CD14-positive monocyte (primary cell): ENCODE results near the gene STAC3. TPM values are rescaled to one million over a fixed set of nuclear protein-coding genes. Genes with fewer than 3 reads are reported as not detected.

Experiments used
- DNase-seq, 3 donors: peaks; one replicate each; pipeline ENCODE4 v3.0.0-alpha.2; 2011 to 2022
- H2AFZ ChIP-seq: 2 replicates; pipeline ENCODE4 v1.6.0; 2012; ENCODE audit warnings: mild to moderate bottlenecking, low read depth, low read length, inconsistent platforms; ENCODE audit not compliant: insufficient read depth, poor library complexity, severe bottlenecking
- H3K27ac ChIP-seq, 2 donors: 1 replicate in 1 of 2; 2 replicates in 1 of 2; pipeline ENCODE4 v1.5.1; 2012 to 2013; ENCODE audit warnings: low read length in 2 of 2, control low read depth in 1 of 2, inconsistent platforms in 1 of 2, low read depth in 1 of 2, mild to moderate bottlenecking in 1 of 2
- H3K27me3 ChIP-seq, 2 donors: one replicate each; pipeline versions ENCODE4 v1.6.0 to v1.6.1; 2011 to 2013; ENCODE audit warnings: low read length in 2 of 2; ENCODE audit not compliant: control insufficient read depth in 2 of 2, insufficient read depth in 2 of 2
- H3K36me3 ChIP-seq, 2 donors: replicated peaks in 1 of 2; 1 replicate in 1 of 2; 2 replicates in 1 of 2; pipeline versions ENCODE4 v1.5.1 to v1.6.1; 2012 to 2013; ENCODE audit warnings: low read length in 2 of 2, control low read depth in 1 of 2, inconsistent platforms in 1 of 2, mild to moderate bottlenecking in 1 of 2; ENCODE audit not compliant: insufficient read depth in 2 of 2, control insufficient read depth in 1 of 2
- H3K4me1 ChIP-seq, 2 donors: 1 replicate in 1 of 2; 2 replicates in 1 of 2; pipeline versions ENCODE4 v1.5.1 to v1.6.1; 2012 to 2013; ENCODE audit warnings: low read length in 2 of 2, control low read depth in 1 of 2, inconsistent platforms in 1 of 2, mild to moderate bottlenecking in 1 of 2, moderate library complexity in 1 of 2; ENCODE audit not compliant: insufficient read depth in 2 of 2, control insufficient read depth in 1 of 2
- H3K4me2 ChIP-seq: replicated peaks from 2 replicates; pipeline ENCODE3; 2012; ENCODE audit warnings: low read length, moderate library complexity, mild to moderate bottlenecking; ENCODE audit not compliant: poor library complexity, severe bottlenecking; ENCODE audit errors: extremely low read depth
- H3K4me3 ChIP-seq, 3 experiments: fragments of 200-600 bp in 1 of 3; sonication (generic) in 1 of 3; replicated peaks in 1 of 3; 1 replicate in 2 of 3; 2 replicates in 1 of 3; pipeline ENCODE4 v1.5.1; 2011 to 2013; ENCODE audit warnings: low read length in 3 of 3, mild to moderate bottlenecking in 3 of 3, control low read depth in 2 of 3, low read depth in 2 of 3, inconsistent platforms in 1 of 3, moderate library complexity in 1 of 3
- H3K79me2 ChIP-seq: 2 replicates; pipeline ENCODE4 v1.6.0; 2012; ENCODE audit warnings: mild to moderate bottlenecking, control low read depth, inconsistent platforms, low read length, moderate library complexity; ENCODE audit not compliant: insufficient read depth
- H3K9ac ChIP-seq: 2 replicates; pipeline ENCODE4 v1.6.0; 2017; ENCODE audit warnings: low read length, mild to moderate bottlenecking; ENCODE audit not compliant: insufficient read depth, poor library complexity, severe bottlenecking
- H3K9me3 ChIP-seq, 2 donors: replicated peaks in 1 of 2; 1 replicate in 1 of 2; 2 replicates in 1 of 2; pipeline versions ENCODE4 v1.5.1 to v1.6.1; 2012 to 2013; ENCODE audit warnings: low read length in 2 of 2, control low read depth in 1 of 2; ENCODE audit not compliant: control insufficient read depth in 1 of 2, insufficient read depth in 1 of 2
- H4K20me1 ChIP-seq: 2 replicates; pipeline ENCODE4 v1.6.0; 2012; ENCODE audit warnings: mild to moderate bottlenecking, low read length, control low read depth, moderate library complexity; ENCODE audit not compliant: insufficient read depth
- H3K27ac Mint-ChIP-seq, 7 donors: one replicate each; pipeline ENCODE4 v1.8.0; 2020; ENCODE audit warnings: mild to moderate bottlenecking in 7 of 7, mixed read lengths in 7 of 7, moderate library complexity in 6 of 7, inconsistent platforms in 2 of 7
- H3K27me3 Mint-ChIP-seq, 3 donors: one replicate each; pipeline ENCODE4 v1.8.0; 2021 to 2022; ENCODE audit warnings: low read depth in 3 of 3, mild to moderate bottlenecking in 3 of 3, mixed read lengths in 3 of 3, moderate library complexity in 3 of 3, inconsistent platforms in 1 of 3
- H3K36me3 Mint-ChIP-seq, 2 donors: one replicate each; pipeline ENCODE4 v1.8.0; 2020; ENCODE audit warnings: mixed read lengths in 2 of 2, inconsistent platforms in 1 of 2, mild to moderate bottlenecking in 1 of 2
- H3K4me1 Mint-ChIP-seq: one replicate; pipeline ENCODE4 v1.8.0; 2020; ENCODE audit warnings: mild to moderate bottlenecking, mixed read lengths
- H3K4me3 Mint-ChIP-seq, 2 donors: one replicate each; pipeline ENCODE4 v1.8.0; 2020; ENCODE audit warnings: mild to moderate bottlenecking in 2 of 2, mixed read lengths in 2 of 2, moderate library complexity in 1 of 2
- H3K9me3 Mint-ChIP-seq, 7 donors: one replicate each; pipeline ENCODE4 v1.8.0; 2020 to 2022; ENCODE audit warnings: mixed read lengths in 7 of 7, mild to moderate bottlenecking in 6 of 7, moderate library complexity in 6 of 7, inconsistent platforms in 2 of 7
- CTCF ChIP-seq: fragments of 200-600 bp; IDR thresholded peaks from one replicate; pipeline ENCODE4 v1.8.0; 2022; ENCODE audit warnings: antibody characterized with exemption, mild to moderate bottlenecking
- WGBS: methylation state at CpG from one replicate; pipeline ENCODE4 v1.1.5; 2013; ENCODE audit warnings: missing lambda C conversion rate; ENCODE audit not compliant: insufficient coverage; 5-methylcytosine and 5-hydroxymethylcytosine counted together
- intact Hi-C, 2 donors: fragments of 100-400 bp; cut with micrococcal nuclease; formaldehyde crosslinking; loops; one replicate each; pipeline versions ENCODE4 v1.15.0 to v1.15.1; 2023
- polyA plus RNA-seq, 3 donors: library from polyadenylated mRNA; depleted of rRNA in 1 of 3; unstranded in 2 of 3; stranded (reverse) in 1 of 3; fragments of 300-500 nt in 2 of 3; fragments of >200 nt in 1 of 3; fragmentation: Illumina TruSeq in 2 of 3; gene quantifications; 1 replicate in 2 of 3; 2 replicates in 1 of 3; pipeline ENCODE4 v1.2.3, GENCODE V29; 2012 to 2021

STAC3 gene
- polyA plus RNA-seq, 3 donors, result 7.0 to 32.1 (median 9.1) TPM

DNA sequence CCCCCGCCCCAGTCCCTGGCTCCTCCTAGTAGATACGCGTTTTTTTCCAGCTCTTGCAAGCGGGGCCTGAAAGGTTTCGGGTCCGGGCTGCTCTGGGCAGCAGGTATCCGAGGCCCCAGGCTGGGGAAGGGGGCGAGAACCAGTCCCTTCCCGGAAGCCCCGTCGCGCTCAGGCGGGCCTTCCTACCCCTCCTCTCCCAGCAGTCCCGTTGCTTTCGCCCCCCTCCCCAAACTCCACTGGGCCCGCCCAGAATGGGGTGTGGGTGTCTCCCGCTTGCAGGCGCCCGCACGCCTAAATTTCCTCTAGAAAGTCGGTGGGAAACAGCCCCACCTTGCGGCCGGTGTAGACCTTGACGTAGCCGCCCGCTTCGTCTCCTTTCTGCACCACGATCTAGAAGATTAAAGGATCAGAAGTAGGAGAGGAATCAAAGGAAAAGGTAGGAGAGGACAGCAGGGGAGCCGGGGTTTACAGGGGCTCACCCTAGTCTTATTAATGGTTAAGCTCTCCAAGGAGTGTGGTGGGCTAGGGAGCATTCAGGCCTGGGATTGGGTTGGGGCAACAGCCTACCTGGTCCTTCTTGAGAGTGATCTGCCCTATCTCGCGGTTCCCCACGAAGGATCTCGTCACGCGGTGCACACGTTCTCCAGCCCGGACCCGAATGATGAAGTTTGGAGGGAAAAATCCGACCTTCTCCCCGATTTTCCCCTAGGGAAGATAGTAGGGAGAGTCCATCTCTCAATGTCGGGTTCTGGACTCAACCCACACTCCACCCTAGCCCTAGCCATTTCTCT, 7.3 kb downstream of the STAC3 start:
- peaks cover 0 to 39% (median 11%) of the 10 kb centered on the region in 7 donors for H3K9me3 Mint-ChIP-seq
- peaks cover 31 to 34% of the 10 kb centered on the region in 2 donors for H3K36me3 Mint-ChIP-seq
- DNase-seq, result peak; percentile 54 to 70 (median 69)
- peak overlapping the region; percentile 43 to 99 for H3K4me3 Mint-ChIP-seq
- Histone ChIP-seq H3K27ac (no peak overlapping the region), H3K4me2 (peak overlapping the region; percentile 64), H3K4me3 (peak overlapping the region; percentile 0 to 65 (median 15)), H3K9me3 (peaks cover 0 to 23% of the 10 kb centered on the region in 2 donors), H3K79me2 (no peaks in the 10 kb centered on the region), H3K27me3 (peaks cover 36 to 45% of the 10 kb centered on the region in 2 donors), H2AFZ (no peak overlapping the region), H4K20me1 (peaks cover 50% of the 10 kb centered on the region), H3K4me1 (peaks cover 70 to 72% of the 10 kb centered on the region in 2 donors), H3K36me3 (peaks cover 4 to 13% of the 10 kb centered on the region in 2 donors), H3K9ac (no peak overlapping the region)
- peaks cover 55 to 56% (median 56%) of the 10 kb centered on the region in 3 donors for H3K27me3 Mint-ChIP-seq
- WGBS, result 2% methylated on average over 11 of the region's 41 CpGs
- no peak overlapping the region for H3K27ac Mint-ChIP-seq
- TF ChIP-seq CTCF, result peak; percentile 26
- intact Hi-C loops, result no loop called here
- peaks cover 74% of the 10 kb centered on the region for H3K4me1 Mint-ChIP-seq

DNA sequence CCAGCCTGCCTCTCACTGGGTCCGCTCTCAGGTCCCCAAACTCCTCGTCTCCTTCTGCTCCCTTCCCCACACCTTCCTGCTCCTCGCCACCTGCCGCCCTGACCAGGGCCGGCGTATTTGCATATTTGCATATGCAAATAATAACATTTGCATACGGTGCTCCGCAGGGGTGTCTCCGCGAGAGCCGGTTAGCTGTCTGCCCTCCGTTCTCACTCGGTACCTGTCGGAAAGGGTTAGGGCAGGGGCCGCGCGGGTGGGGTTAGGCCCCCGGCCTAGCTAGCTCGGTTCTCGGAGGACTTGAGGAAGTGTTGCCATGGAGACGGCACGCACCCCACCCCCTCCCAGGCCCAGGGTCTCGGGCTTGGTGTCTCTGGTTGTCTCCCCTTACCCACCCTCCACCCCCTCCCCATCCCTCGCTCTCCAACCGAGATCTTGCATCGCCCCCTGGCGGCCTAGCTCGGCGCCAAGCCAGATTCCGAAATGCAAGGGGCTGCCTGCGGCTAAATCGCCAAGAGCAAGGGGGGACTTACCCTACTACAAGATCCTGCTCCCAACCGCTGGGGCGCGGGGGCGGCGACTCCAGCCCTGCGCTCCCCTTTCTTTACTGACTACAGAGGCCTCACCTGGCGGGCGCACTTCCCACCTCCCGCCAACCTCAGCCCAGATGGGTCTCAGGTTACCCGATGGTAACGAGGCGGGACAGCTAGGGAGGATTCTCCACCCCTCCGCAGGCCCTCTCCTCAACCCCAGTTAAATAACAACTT, 8.1 kb downstream of the STAC3 start:
- intact Hi-C loops, result no loop called here
- Mint-ChIP-seq H3K4me1 (peaks cover 74% of the 10 kb centered on the region), H3K27me3 (peaks cover 63 to 65% (median 64%) of the 10 kb centered on the region in 3 donors), H3K36me3 (peaks cover 29 to 32% of the 10 kb centered on the region in 2 donors), H3K27ac (peak overlapping the region in 1 of 7 donors; percentile 25), H3K9me3 (peaks cover 0 to 39% (median 13%) of the 10 kb centered on the region in 7 donors), H3K4me3 (peak overlapping the region; percentile 43 to 99)
- peaks cover 56% of the 10 kb centered on the region for H4K20me1 ChIP-seq
- no peak overlapping the region for H3K9ac ChIP-seq
- peaks cover 45 to 53% of the 10 kb centered on the region in 2 donors for H3K27me3 ChIP-seq
- WGBS, result 3% methylated on average over 34 of the region's 45 CpGs
- no peak overlapping the region for H2AFZ ChIP-seq
- H3K27ac ChIP-seq, result no peak overlapping the region
- peak in 2 of 3 donors; percentile 39 to 53 for DNase-seq
- no peaks in the 10 kb centered on the region for H3K79me2 ChIP-seq
- peaks cover 0 to 27% of the 10 kb centered on the region in 2 donors for H3K9me3 ChIP-seq
- peak; percentile 73 for TF ChIP-seq CTCF
- peaks cover 70 to 72% of the 10 kb centered on the region in 2 donors for H3K4me1 ChIP-seq
- H3K36me3 ChIP-seq, result peaks cover 4 to 13% of the 10 kb centered on the region in 2 donors
- H3K4me3 ChIP-seq, result peak overlapping the region in 1 of 3 experiments; percentile 65
- H3K4me2 ChIP-seq, result peak overlapping the region; percentile 64
